ENCODE results near the gene ABT1.

Gene ABT1

GRCh38 chr6:26575494-26575939 is 21.2 kb upstream of the ABT1 start:
- no peak for DNase-seq

DNA sequence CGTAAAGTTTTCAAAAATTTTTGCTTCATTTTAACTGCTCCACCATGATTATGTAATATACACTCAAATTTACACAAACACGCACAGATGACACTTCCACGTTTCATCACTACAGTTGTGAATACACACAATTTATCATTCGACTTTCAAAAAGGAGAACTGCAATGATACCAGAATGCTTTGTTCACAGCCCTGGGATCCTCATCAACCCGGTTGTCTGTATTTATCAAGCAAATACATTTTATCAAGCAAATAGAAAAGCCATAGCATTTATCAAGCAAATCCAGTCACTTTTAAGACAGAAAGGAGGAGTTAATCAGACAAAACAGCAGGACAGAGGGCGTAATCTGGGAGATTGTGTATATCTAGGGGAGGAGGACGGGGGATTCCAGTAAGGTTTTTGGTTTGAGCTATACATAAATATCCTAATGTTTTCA is 20.3 kb upstream of the ABT1 start:
- no peak for DNase-seq

GRCh38 chr6:26576929-26577719 is 19.6 kb upstream of the ABT1 start:
- peak; percentile 78 for DNase-seq

DNA sequence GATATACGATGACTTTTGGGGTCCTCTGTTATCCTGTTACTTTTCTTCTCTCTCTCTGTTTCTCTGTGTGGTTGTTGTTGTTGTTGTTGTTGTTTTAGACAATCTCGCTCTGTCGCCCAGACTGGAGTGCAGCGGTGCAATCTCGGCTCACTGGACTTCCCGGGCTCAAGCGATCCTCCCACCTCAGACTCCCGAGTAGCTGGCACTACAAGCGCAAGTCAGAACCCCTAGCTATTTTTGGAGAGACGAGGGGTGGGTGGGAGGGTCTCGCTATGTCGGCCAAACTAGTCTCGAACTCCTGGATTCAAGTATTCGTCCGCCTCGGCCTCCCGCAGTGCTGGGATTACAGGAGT is 19.1 kb upstream of the ABT1 start:
- no peak for DNase-seq

DNA sequence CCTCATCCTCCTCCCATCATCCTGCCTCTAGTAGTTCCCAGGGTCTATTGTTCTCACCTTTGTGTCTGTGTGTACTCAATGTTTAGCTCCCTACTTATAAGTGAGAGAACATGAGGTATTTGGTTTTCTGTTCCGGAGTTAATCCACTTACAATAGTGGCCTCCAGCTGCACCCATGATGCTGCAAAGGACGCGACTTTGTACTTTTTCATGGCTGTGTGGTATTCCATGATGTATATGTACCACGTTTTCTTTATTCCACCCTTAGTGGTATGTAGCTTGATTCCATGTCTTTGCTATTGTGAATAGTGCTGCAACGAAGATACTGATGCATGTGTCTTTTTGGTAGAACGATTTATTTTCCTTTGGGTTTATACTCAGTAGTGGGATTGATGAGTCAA is 18.5 kb upstream of the ABT1 start:
- DNase-seq, result no peak

DNA sequence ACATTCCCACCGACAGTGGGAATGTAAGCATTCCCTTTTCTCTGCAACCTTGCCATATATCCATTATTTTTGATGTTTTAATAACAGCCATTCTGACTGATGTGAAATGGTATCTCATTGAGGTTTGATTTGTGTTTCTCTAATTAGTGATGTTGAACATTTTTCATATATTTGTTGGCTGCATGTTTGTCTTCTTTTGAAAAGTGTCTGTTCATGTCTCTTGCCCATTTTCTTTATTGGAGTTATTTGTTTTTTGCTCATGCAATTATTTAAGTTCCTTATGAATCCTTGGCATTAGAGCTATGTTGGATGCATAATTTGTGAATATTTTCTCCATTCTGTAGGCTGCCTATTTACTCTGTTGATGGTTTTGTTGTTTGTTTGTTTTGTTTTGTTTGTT is 18.0 kb upstream of the ABT1 start:
- DNase-seq, result no peak

GRCh38 chr6:26581164-26581915 is 15.4 kb upstream of the ABT1 start:
- no peak for DNase-seq

- DNase-seq, result no peak
These were observed 7.8 kb upstream of the ABT1 start for GRCh38 chr6:26588965-26589364.

- DNase-seq, result no peak
These were observed 4.1 kb upstream of the ABT1 start for GRCh38 chr6:26592649-26593048.

DNA sequence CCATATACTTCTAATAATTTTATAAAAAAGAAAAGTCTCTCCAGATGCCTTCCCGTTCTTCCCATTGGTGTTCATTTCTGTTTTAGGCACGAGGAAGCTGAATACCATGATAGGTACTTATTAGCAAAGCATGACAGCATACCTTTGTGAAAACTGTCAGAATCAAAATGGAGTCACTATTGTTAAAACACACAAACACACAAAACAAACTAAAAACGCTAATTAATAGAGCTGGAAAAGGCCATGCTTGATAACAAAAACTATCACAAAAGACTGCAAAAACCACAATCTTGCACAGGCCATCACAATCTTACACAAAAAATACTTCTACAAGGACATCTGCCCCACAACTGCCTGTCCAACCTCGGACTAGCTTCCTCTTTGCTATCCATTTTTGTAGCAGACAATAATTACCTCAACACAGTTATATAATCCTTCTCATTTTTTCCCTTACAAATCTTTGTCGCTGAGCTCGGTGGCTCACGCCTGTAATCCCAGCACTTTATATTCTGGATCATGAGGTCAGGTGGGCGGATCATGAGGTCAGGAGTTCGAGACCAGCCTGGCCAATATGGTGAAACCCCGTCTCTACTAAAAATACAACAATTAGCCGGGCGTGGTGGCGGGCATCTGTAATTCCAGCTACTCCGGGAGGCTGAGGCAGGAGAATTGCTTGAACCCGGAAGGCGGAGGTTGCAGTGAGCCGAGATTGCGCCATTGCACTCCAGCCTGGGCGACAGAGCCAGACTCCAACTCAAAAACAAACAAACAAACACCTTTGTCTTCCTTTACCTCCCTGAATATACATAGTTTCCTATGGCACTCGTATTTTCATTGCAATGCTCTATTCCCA is 3.2 kb upstream of the ABT1 start:
- DNase-seq, result no peak

DNA sequence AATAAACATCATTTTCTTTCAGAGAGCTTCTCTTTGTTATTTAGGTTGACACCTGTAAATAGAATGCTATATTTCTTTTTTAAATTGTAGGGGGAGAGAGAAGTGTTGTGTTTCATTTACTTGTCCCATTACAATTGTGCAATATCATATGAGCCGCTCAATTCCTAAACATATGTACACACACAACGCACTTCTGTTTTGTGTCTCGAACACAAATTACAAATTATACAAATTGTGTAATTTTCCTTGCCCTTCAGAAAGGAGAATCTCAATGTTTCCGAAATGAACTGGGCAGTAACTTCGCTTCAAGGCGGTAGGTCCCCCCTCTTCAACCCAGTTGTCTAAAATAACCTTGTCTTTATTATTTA is 2.6 kb upstream of the ABT1 start:
- no peak for DNase-seq

- DNase-seq, result peak; percentile 79
These were observed 1.8 kb upstream of the ABT1 start for GRCh38 chr6:26594730-26595632.

DNA sequence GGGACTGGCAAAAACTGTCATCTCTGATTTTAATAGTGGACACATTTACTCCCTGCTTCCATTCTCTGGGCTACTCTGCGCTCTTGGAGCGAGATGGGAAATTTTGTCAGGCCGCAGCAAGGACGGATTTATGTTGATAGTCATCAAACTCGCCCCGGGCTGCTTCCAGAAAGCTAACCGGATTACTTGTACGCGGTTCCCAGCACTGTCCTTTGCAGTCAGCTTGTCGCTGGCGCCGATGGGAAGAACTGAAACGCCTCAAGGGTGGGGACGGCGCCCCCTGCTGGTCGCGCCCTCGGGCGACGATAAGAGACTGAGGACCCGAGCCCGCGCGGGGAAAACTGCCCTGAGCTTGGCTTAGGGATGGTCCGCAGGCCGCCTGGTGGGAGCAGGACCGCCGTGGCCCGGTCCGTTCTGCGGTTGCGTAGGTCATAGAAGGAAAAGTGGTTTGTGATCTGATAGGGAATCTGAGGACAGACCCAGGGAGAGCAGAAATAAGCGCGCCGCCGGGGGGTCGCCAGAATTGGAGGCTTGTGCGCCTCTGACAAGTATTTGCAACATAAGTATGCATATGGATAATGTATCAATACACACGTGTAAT is 984 bp upstream of the ABT1 start:
- DNase-seq, result peak; percentile 85

GRCh38 chr6:26597389-26597766 is 625 bp downstream of the ABT1 start:
- no peak for DNase-seq

DNA sequence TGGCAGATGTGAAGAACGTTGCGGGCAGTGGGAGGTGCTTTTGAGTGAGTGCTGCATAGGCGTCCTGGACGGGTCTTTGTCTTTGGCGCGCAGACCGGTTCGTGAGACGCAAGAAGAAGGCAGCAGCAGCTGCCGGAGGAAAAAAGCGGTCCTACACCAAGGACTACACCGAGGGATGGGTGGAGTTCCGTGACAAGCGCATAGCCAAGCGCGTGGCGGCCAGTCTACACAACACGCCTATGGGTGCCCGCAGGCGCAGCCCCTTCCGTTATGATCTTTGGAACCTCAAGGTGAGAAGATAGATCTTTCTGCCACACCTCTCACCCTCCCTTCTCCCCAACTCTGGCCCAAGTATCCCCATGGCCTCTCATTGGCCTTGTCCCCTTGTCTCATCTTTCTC is 1.1 kb downstream of the ABT1 start:
- no peak for DNase-seq

DNA sequence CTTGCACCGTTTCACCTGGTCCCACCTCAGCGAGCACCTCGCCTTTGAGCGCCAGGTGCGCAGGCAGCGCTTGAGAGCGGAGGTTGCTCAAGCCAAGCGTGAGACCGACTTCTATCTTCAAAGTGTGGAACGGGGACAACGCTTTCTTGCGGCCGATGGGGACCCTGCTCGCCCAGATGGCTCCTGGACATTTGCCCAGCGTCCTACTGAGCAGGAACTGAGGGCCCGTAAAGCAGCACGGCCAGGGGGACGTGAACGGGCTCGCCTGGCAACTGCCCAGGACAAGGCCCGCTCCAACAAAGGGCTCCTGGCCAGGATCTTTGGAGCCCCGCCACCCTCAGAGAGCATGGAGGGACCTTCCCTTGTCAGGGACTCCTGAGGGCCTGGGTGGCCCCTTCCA is 1.5 kb downstream of the ABT1 start:
- DNase-seq, result no peak

- DNase-seq, result no peak
These were observed 2.4 kb downstream of the ABT1 start for GRCh38 chr6:26599134-26599533.

DNA sequence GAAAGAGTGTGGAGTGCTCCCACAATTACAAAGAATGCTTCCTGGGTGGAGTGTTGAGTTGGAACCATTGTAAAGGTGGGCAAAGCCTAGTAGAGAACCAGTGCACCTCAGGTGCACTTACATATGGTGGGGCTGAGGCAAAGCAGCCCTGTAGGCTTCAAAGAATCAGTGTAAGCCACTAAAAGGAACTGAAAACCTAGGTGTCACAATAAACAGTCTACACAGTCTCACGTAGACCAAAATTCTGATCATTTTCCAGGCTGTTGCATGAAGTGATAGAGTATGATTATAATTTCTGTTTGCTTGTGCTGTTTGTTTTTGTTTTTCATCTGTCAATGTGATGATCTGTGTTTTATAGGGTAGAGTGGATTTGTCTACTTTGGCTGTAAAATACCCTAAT is 2.8 kb downstream of the ABT1 start:
- no peak for DNase-seq

- DNase-seq, result no peak
These were observed 4.0 kb downstream of the ABT1 start for GRCh38 chr6:26600759-26601158.

DNA sequence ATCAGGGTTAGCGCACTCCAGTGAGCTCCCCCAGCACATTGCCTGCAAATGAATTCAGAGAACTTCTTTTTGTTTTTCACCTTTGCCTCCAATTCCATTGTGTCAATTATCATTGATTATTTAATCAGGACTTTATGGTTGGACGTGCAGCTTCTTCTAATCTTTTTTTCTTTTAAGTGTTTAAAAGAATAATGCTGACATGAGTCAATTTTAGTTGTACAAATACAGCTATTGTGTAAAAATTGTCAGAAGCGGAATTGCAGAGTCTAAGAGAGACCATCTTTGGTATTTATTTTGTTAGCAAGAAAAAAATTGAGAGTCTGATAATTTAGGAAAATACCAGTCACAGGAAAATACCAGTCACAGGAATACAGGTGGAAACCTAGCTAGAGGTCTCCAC is 5.5 kb downstream of the ABT1 start:
- no peak for DNase-seq

DNA sequence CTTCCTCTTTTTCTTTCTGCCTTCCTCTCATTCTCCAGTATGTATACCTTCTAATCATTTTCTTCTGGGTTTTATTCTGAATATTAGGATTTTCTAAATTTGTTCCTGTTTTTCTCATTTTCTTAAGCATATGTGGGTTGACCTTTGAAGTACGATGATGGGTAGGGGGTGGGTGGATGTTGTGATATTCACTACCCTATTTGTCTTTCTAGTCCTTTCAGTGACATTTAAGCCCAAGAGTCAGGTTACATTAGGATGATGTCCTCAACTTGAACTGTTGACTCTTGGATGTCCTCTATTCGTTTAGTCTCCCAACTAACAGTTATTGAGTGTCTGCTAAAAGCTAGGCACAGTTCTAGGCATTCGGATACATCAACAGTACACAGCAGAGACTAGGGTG is 7.3 kb downstream of the ABT1 start:
- no peak for DNase-seq

GRCh38 chr6:26604797-26605196 is 8.0 kb downstream of the ABT1 start:
- no peak for DNase-seq
